Measurements from ENCODE around the gene CCDC12. TPM values are rescaled to one million over a fixed set of nuclear protein-coding genes. Genes with fewer than 3 reads are reported as not detected.
A peak's percentile ranks its signal among the peaks of the same experiment; 100 is the strongest.

The CCDC12 gene
- total and polyA plus RNA-seq, 2 experiments from 2014 or later: 17.4 to 43.8 TPM

GRCh38 chr3:46929324-46929723 is 47.2 kb downstream of the CCDC12 start:
- Histone ChIP-seq H3K4me2 (ENCODE audit: unreplicated experiment) (no peak overlapping the region), H3K27ac (no peak overlapping the region), H3K79me2 (ENCODE audit: insufficient read depth) (peaks cover 87% of the 10 kb centered on the region), H4K20me1 (ENCODE audit: insufficient read depth) (no peaks in the 10 kb centered on the region), H3K9ac (no peak overlapping the region), H2AFZ (no peak overlapping the region), H3F3A (ENCODE audit: insufficient read depth) (peaks cover 16% of the 10 kb centered on the region; the same call in 1 of the 2 replicates), H3K4me3 (no peak overlapping the region), H3K36me3 (ENCODE audit: low read depth) (0 out of 2 replicates have a peak, but pooled peaks cover 7% of the 10 kb centered on the region), H3K27me3 (replicated peaks; ENCODE audit: insufficient read depth) (no peaks in the 10 kb centered on the region), H3K9me2 (ENCODE audit: insufficient read depth) (no peaks in the 10 kb centered on the region), H3K4me1 (ENCODE audit: insufficient read depth) (peaks cover 28% of the 10 kb centered on the region), H3K9me3 (ENCODE audit: low read depth) (no peaks in the 10 kb centered on the region)
- no peak for TF ChIP-seq EZH2phosphoT487 (IDR thresholded peaks at IDR 0.05; ENCODE audit: insufficient read depth, low read depth)
- no peak for TF ChIP-seq EZH2 (IDR thresholded peaks at IDR 0.05; ENCODE audit: insufficient read depth, poor library complexity, severe bottlenecking)
- DNase-seq: no peak
- in situ Hi-C loops (cut with MboI): no loop called here
- WGBS, 2 experiments (ENCODE audit: low coverage in 1 of 2, low lambda C conversion rate in 2 of 2, missing lambda C conversion rate in 2 of 2): 97 to 100% methylated on average over 2 of the region's 2 CpGs

- peaks cover 20% of the 10 kb centered on the region for H3K4me1 ChIP-seq (ENCODE audit: insufficient read depth)
- H3K79me2 ChIP-seq (ENCODE audit: insufficient read depth): peaks cover 77% of the 10 kb centered on the region
Observed at GRCh38 chr3:46928282-46928681, 48.3 kb downstream of the CCDC12 start.

GRCh38 chr3:46927718-46928073 is 48.8 kb downstream of the CCDC12 start:
- no peaks in the 10 kb centered on the region for H3K27me3 ChIP-seq (replicated peaks; ENCODE audit: insufficient read depth)
- H3K4me2 ChIP-seq (ENCODE audit: unreplicated experiment): no peak overlapping the region
- no peaks in the 10 kb centered on the region for H3K9me2 ChIP-seq (ENCODE audit: insufficient read depth)
- H2AFZ ChIP-seq: no peak overlapping the region
- no peak overlapping the region for H3K4me3 ChIP-seq
- H3K79me2 ChIP-seq (ENCODE audit: insufficient read depth): peaks cover 77% of the 10 kb centered on the region
- peaks cover 20% of the 10 kb centered on the region for H3K4me1 ChIP-seq (ENCODE audit: insufficient read depth)
- peaks cover 12% of the 10 kb centered on the region; the same call in 1 of the 2 replicates for H3F3A ChIP-seq (ENCODE audit: insufficient read depth)
- H3K36me3 ChIP-seq (ENCODE audit: low read depth): peaks cover 17% of the 10 kb centered on the region; the same call in 1 of the 2 replicates
- no peaks in the 10 kb centered on the region for H3K9me3 ChIP-seq (ENCODE audit: low read depth)
- DNase-seq: no peak
- 89 to 90% methylated on average over 6 of the region's 6 CpGs for WGBS, 2 experiments (ENCODE audit: low coverage in 1 of 2, low lambda C conversion rate in 2 of 2, missing lambda C conversion rate in 2 of 2)
- no peak for TF ChIP-seq EZH2phosphoT487 (IDR thresholded peaks at IDR 0.05; ENCODE audit: insufficient read depth, low read depth)
- TF ChIP-seq EZH2 (IDR thresholded peaks at IDR 0.05; ENCODE audit: insufficient read depth, poor library complexity, severe bottlenecking): no peak
- no peaks in the 10 kb centered on the region for H4K20me1 ChIP-seq (ENCODE audit: insufficient read depth)
- H3K9ac ChIP-seq: no peak overlapping the region
- no peak overlapping the region for H3K27ac ChIP-seq
- in situ Hi-C loops (cut with MboI): no loop called here

More at GRCh38 chr3:46928282-46928681, 48.3 kb downstream of the CCDC12 start:
- DNase-seq: no peak
- Histone ChIP-seq H3K9me3 (ENCODE audit: low read depth) (no peaks in the 10 kb centered on the region), H3K9me2 (ENCODE audit: insufficient read depth) (no peaks in the 10 kb centered on the region), H3F3A (ENCODE audit: insufficient read depth) (peaks cover 12% of the 10 kb centered on the region; the same call in 1 of the 2 replicates), H3K27ac (no peak overlapping the region), H3K36me3 (ENCODE audit: low read depth) (peaks cover 12% of the 10 kb centered on the region; the same call in 1 of the 2 replicates), H3K27me3 (replicated peaks; ENCODE audit: insufficient read depth) (no peaks in the 10 kb centered on the region), H2AFZ (no peak overlapping the region), H3K4me3 (no peak overlapping the region), H4K20me1 (ENCODE audit: insufficient read depth) (no peaks in the 10 kb centered on the region), H3K9ac (no peak overlapping the region), H3K4me2 (ENCODE audit: unreplicated experiment) (no peak overlapping the region)
- TF ChIP-seq EZH2 (IDR thresholded peaks at IDR 0.05; ENCODE audit: insufficient read depth, poor library complexity, severe bottlenecking) (no peak), EZH2phosphoT487 (IDR thresholded peaks at IDR 0.05; ENCODE audit: insufficient read depth, low read depth) (no peak)
- 98 to 100% methylated on average over 1 of the region's 1 CpG for WGBS, 2 experiments (ENCODE audit: low coverage in 1 of 2, low lambda C conversion rate in 2 of 2, missing lambda C conversion rate in 2 of 2)
- in situ Hi-C loops (cut with MboI): no loop called here

GRCh38 chr3:46926871-46927717 is 49.5 kb downstream of the CCDC12 start:
- Histone ChIP-seq H3K27ac (no peak overlapping the region), H3K36me3 (ENCODE audit: low read depth) (peaks cover 17% of the 10 kb centered on the region; the same call in 1 of the 2 replicates), H3F3A (ENCODE audit: insufficient read depth) (peaks cover 12% of the 10 kb centered on the region; the same call in 1 of the 2 replicates), H3K9me3 (ENCODE audit: low read depth) (no peaks in the 10 kb centered on the region), H2AFZ (no peak overlapping the region), H3K9ac (peak overlapping the region; percentile 34; the same call in 1 of the 2 replicates), H3K9me2 (ENCODE audit: insufficient read depth) (no peaks in the 10 kb centered on the region), H4K20me1 (ENCODE audit: insufficient read depth) (no peaks in the 10 kb centered on the region), H3K4me3 (no peak overlapping the region), H3K4me1 (ENCODE audit: insufficient read depth) (peaks cover 19% of the 10 kb centered on the region), H3K4me2 (ENCODE audit: unreplicated experiment) (no peak overlapping the region), H3K79me2 (ENCODE audit: insufficient read depth) (peaks cover 71% of the 10 kb centered on the region), H3K27me3 (replicated peaks; ENCODE audit: insufficient read depth) (no peaks in the 10 kb centered on the region)
- no peak for TF ChIP-seq EZH2phosphoT487 (IDR thresholded peaks at IDR 0.05; ENCODE audit: insufficient read depth, low read depth)
- TF ChIP-seq EZH2 (IDR thresholded peaks at IDR 0.05; ENCODE audit: insufficient read depth, poor library complexity, severe bottlenecking): no peak
- in situ Hi-C loops (cut with MboI): no loop called here
- 92 to 95% methylated on average over 15 of the region's 15 CpGs for WGBS, 2 experiments (ENCODE audit: low coverage in 1 of 2, low lambda C conversion rate in 2 of 2, missing lambda C conversion rate in 2 of 2)
- DNase-seq: no peak

Data from GM23248 (cell line).